ENCODE measurements around the gene FLT4.

FLT4 gene

GRCh38 chr5:180599590-180599914 is 49.8 kb downstream of the FLT4 start:
- H3K4me3 ChIP-seq (ENCODE audit: low read length) = no peak overlapping the region
- no peaks in the 10 kb centered on the region for H3K79me2 ChIP-seq (ENCODE audit: low read length)
- no peak overlapping the region for H3K4me2 ChIP-seq (ENCODE audit: low read length)
- no peaks in the 10 kb centered on the region for H3K9me3 ChIP-seq (ENCODE audit: insufficient read depth, low read length)
- H3K36me3 ChIP-seq (replicated peaks; ENCODE audit: low read depth, low read length) = no peaks in the 10 kb centered on the region
- no peak overlapping the region for H3K9ac ChIP-seq (ENCODE audit: low read length)
- H3K4me1 ChIP-seq (ENCODE audit: low read length) = no peaks in the 10 kb centered on the region
- TF ChIP-seq, protein P1, sequence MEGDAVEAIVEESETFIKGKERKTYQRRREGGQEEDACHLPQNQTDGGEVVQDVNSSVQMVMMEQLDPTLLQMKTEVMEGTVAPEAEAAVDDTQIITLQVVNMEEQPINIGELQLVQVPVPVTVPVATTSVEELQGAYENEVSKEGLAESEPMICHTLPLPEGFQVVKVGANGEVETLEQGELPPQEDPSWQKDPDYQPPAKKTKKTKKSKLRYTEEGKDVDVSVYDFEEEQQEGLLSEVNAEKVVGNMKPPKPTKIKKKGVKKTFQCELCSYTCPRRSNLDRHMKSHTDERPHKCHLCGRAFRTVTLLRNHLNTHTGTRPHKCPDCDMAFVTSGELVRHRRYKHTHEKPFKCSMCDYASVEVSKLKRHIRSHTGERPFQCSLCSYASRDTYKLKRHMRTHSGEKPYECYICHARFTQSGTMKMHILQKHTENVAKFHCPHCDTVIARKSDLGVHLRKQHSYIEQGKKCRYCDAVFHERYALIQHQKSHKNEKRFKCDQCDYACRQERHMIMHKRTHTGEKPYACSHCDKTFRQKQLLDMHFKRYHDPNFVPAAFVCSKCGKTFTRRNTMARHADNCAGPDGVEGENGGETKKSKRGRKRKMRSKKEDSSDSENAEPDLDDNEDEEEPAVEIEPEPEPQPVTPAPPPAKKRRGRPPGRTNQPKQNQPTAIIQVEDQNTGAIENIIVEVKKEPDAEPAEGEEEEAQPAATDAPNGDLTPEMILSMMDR (IDR thresholded peaks at IDR 0.05; ENCODE audit: low read depth, low read length) = no peak
- TF ChIP-seq EZH2phosphoT487 (IDR thresholded peaks at IDR 0.05; ENCODE audit: low read depth) = no peak
- no peaks in the 10 kb centered on the region for H3K27me3 ChIP-seq (ENCODE audit: low read depth, low read length)
- no peak overlapping the region for H3K27ac ChIP-seq (ENCODE audit: low read length)
- no peaks in the 10 kb centered on the region for H4K20me1 ChIP-seq (ENCODE audit: insufficient read depth, low read length)
- H2AFZ ChIP-seq (ENCODE audit: low read depth, low read length) = no peak overlapping the region

GRCh38 chr5:180598797-180599589 is 50.4 kb downstream of the FLT4 start:
- Histone ChIP-seq H3K36me3 (replicated peaks; ENCODE audit: low read depth, low read length) (no peaks in the 10 kb centered on the region), H3K27me3 (ENCODE audit: low read depth, low read length) (no peaks in the 10 kb centered on the region), H3K4me2 (ENCODE audit: low read length) (no peak overlapping the region), H3K4me3 (ENCODE audit: low read length) (no peak overlapping the region), H3K4me1 (ENCODE audit: low read length) (no peaks in the 10 kb centered on the region), H3K27ac (ENCODE audit: low read length) (no peak overlapping the region), H3K9me3 (ENCODE audit: insufficient read depth, low read length) (no peaks in the 10 kb centered on the region), H3K9ac (ENCODE audit: low read length) (no peak overlapping the region), H4K20me1 (ENCODE audit: insufficient read depth, low read length) (no peaks in the 10 kb centered on the region), H2AFZ (ENCODE audit: low read depth, low read length) (no peak overlapping the region), H3K79me2 (ENCODE audit: low read length) (no peaks in the 10 kb centered on the region)
- TF ChIP-seq, protein P1 (IDR thresholded peaks at IDR 0.05; ENCODE audit: low read depth, low read length) = no peak
- no peak for TF ChIP-seq EZH2phosphoT487 (IDR thresholded peaks at IDR 0.05; ENCODE audit: low read depth)

GRCh38 chr5:180598316-180598701 is 51.1 kb downstream of the FLT4 start:
- Histone ChIP-seq H3K4me3 (ENCODE audit: low read length) (no peak overlapping the region), H3K4me2 (ENCODE audit: low read length) (no peak overlapping the region), H3K79me2 (ENCODE audit: low read length) (no peaks in the 10 kb centered on the region), H3K27me3 (ENCODE audit: low read depth, low read length) (no peaks in the 10 kb centered on the region), H3K4me1 (ENCODE audit: low read length) (no peaks in the 10 kb centered on the region), H2AFZ (ENCODE audit: low read depth, low read length) (no peak overlapping the region), H3K9ac (ENCODE audit: low read length) (no peak overlapping the region), H3K27ac (ENCODE audit: low read length) (no peak overlapping the region), H3K9me3 (ENCODE audit: insufficient read depth, low read length) (no peaks in the 10 kb centered on the region), H3K36me3 (replicated peaks; ENCODE audit: low read depth, low read length) (no peaks in the 10 kb centered on the region), H4K20me1 (ENCODE audit: insufficient read depth, low read length) (no peaks in the 10 kb centered on the region)
- TF ChIP-seq EZH2phosphoT487 (IDR thresholded peaks at IDR 0.05; ENCODE audit: low read depth) = no peak
- TF ChIP-seq, protein P1 (IDR thresholded peaks at IDR 0.05; ENCODE audit: low read depth, low read length) = no peak

DNA sequence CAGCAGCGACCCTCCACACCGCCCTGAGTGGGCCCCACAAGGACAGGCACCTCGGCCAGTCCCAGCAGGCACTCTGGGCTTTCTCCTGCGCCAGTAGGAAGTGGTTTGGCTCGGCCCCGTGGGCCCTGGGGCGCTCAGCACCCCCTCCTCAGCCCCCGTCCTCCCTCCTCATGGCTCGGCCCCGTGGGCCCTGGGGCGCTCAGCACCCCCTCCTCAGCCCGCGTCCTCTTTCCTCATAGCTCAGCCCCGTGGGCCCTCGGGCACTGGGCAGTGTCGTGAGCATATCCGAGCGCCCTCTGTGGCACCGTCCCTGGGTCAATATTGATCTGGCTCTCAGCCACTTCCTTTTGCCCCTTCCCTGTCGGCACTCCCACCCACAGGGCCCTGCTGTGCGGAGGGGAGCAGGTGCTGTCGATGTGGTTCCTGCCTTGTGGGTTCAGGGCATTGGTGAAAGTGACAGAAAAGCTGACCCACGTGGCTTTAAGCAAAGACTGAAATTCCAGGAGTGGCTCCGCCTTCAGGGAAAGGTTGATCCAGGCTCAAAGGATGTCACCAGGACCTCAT is 52.6 kb downstream of the FLT4 start:
- H3K9ac ChIP-seq (ENCODE audit: low read length) = no peak overlapping the region
- no peak overlapping the region for H3K27ac ChIP-seq (ENCODE audit: low read length)
- H3K4me3 ChIP-seq (ENCODE audit: low read length) = no peak overlapping the region

More for the DNA sequence above, 52.6 kb downstream of the FLT4 start:
- no peak for TF ChIP-seq EZH2phosphoT487 (IDR thresholded peaks at IDR 0.05; ENCODE audit: low read depth)
- TF ChIP-seq, protein P1 (IDR thresholded peaks at IDR 0.05; ENCODE audit: low read depth, low read length) = no peak
- Histone ChIP-seq H3K9me3 (ENCODE audit: insufficient read depth, low read length) (no peaks in the 10 kb centered on the region), H4K20me1 (ENCODE audit: insufficient read depth, low read length) (no peaks in the 10 kb centered on the region), H3K36me3 (replicated peaks; ENCODE audit: low read depth, low read length) (no peaks in the 10 kb centered on the region), H3K79me2 (ENCODE audit: low read length) (no peaks in the 10 kb centered on the region), H3K27me3 (ENCODE audit: low read depth, low read length) (no peaks in the 10 kb centered on the region), H2AFZ (ENCODE audit: low read depth, low read length) (no peak overlapping the region), H3K4me2 (ENCODE audit: low read length) (no peak overlapping the region), H3K4me1 (ENCODE audit: low read length) (no peaks in the 10 kb centered on the region)
